Measurements from ENCODE around the gene ARMC6. TPM values are rescaled to one million over a fixed set of nuclear protein-coding genes. Genes with fewer than 3 reads are reported as not detected.

ARMC6 gene
- total RNA-seq, result 37.5 and 78.2 TPM in 2 replicates

DNA sequence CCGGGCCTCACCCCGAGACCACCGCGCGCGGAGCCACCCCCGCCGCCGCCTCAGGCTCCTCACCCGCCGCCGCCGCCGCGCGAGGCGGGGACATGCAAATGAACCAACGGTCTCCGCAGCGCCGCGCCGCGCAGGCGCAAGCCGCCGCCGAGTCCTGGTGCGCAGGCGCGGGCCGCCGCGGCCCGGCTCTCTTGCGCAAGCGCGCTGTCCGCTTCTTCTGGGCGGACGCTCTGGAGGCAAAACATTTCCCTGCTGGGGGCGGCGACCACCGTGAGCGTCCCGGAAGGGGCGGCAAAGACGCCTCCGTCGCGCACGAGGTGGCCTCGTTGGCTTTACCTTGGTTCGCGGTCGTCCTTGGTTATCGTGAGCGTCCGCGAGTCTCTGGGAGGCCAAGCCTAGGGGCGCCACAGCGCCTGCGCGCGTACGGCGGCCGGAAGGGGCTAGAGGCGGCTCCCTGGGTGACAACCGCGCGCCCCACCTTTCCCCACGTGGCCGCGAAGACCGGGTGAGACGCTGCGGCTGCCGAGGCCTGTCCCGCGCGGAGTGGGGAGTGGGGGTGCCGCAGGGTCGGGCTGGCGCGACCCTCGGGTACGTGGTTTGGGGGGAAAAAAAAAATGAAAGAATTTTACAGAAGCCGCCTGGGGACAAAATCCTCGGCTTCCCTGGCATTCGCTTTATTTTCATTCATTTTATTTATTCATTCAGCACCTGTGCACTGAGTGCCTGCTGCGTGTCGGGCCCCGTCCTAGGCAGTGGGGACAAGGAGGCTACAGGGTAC, at the start of gene ARMC6, which contains the start of gene SUGP2:
Gene ARMC6, plus strand, starts transcription at position 178 of the 778 bp plus-strand sequence. CDS start 607 bp downstream, outside the sequence.
Gene SUGP2, minus strand, starts transcription at position 92 of the 778 bp plus-strand sequence. CDS start 2,446 bp downstream, outside the sequence.
- H3K4me3 ChIP-seq (ENCODE audit: low read depth, low read length), result peak within 1 kb of the TSS; percentile 87
- TF ChIP-seq, protein P1, sequence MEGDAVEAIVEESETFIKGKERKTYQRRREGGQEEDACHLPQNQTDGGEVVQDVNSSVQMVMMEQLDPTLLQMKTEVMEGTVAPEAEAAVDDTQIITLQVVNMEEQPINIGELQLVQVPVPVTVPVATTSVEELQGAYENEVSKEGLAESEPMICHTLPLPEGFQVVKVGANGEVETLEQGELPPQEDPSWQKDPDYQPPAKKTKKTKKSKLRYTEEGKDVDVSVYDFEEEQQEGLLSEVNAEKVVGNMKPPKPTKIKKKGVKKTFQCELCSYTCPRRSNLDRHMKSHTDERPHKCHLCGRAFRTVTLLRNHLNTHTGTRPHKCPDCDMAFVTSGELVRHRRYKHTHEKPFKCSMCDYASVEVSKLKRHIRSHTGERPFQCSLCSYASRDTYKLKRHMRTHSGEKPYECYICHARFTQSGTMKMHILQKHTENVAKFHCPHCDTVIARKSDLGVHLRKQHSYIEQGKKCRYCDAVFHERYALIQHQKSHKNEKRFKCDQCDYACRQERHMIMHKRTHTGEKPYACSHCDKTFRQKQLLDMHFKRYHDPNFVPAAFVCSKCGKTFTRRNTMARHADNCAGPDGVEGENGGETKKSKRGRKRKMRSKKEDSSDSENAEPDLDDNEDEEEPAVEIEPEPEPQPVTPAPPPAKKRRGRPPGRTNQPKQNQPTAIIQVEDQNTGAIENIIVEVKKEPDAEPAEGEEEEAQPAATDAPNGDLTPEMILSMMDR (IDR thresholded peaks at IDR 0.05; ENCODE audit: insufficient read depth, low read length, severe bottlenecking), result peak; percentile 9
- H3K36me3 ChIP-seq (ENCODE audit: control insufficient read depth, insufficient read depth, low read length), result peaks cover 8% of the 10 kb centered on the region
- FAIRE-seq, result no peak
- H3K27me3 ChIP-seq (ENCODE audit: control insufficient read depth, insufficient read depth, low read length), result no peaks in the 10 kb centered on the region
- DNase-seq (ENCODE audit: low read depth), result peak; percentile 78

DNA sequence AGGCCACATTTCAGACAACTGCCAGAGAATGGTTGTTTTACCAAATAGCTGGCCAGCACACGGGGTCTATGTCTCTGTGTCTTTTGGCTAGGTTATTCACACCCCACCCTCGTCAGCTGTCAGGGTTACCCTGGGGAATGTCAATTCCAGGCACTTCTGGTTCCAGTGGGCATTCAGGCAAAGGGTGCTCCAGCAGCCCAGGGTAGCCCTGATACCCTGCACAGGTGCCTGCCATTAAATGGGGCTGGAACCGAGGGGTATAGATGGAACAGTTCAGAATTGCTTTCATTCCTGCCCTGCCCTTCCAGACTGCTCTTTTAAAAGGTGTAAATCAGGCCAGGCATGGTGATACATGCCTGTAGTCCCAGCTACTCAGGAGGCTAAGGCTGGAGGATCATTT, 49.2 kb upstream of the ARMC6 start:
- no peaks in the 10 kb centered on the region for H3K27me3 ChIP-seq (ENCODE audit: control insufficient read depth, insufficient read depth, low read length)
- no peak overlapping the region for H3K4me3 ChIP-seq (ENCODE audit: low read depth, low read length)
- FAIRE-seq (no peak), DNase-seq (ENCODE audit: low read depth) (no peak)
- TF ChIP-seq, protein P1 (IDR thresholded peaks at IDR 0.05; ENCODE audit: insufficient read depth, low read length, severe bottlenecking), result no peak
- no peaks in the 10 kb centered on the region for H3K36me3 ChIP-seq (ENCODE audit: control insufficient read depth, insufficient read depth, low read length)

DNA sequence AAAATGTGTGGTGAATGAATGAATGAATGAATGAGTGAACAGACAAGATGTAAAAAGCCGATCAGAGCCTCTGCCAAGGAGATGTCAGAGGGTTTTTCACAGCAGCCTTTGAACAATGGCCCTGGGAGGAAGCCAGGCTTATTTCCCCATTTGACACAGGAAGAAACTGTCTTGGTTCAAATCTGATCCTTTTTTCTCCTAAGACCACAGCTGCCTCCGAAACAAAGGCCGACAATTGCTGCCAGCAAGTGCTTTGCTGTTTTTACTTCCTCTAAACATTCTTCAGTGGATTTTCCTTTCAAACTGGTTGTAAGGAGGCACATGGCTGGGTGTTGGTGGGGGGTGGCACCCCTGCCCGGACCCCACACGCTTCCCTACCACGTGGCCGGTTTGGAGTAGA, 48.1 kb upstream of the ARMC6 start:
- Histone ChIP-seq H3K4me3 (ENCODE audit: low read depth, low read length) (no peak overlapping the region), H3K27me3 (ENCODE audit: control insufficient read depth, insufficient read depth, low read length) (no peaks in the 10 kb centered on the region), H3K36me3 (ENCODE audit: control insufficient read depth, insufficient read depth, low read length) (no peaks in the 10 kb centered on the region)
- FAIRE-seq (no peak), DNase-seq (ENCODE audit: low read depth) (no peak)
- TF ChIP-seq, protein P1 (IDR thresholded peaks at IDR 0.05; ENCODE audit: insufficient read depth, low read length, severe bottlenecking), result no peak

DNA sequence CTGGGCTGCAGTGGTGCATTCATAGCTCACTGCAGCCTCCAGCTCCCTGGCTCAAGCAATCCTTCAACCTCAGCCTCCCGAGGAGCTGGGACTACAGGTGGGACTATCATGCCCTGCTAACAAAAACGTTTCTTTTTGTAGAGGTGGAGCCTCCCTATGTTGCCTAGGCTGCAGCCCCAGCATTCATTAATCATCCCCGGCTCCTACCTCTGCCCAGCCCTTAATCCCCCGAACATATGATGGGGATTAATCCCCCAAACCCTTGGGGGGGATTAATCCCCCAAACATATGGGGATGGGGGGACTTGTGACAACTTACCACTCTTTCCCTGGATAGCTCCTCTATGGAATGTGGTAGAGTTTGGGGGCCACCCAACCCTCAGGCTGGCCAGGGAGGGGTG, 45.9 kb upstream of the ARMC6 start:
- DNase-seq (ENCODE audit: low read depth) (no peak), FAIRE-seq (no peak)
- Histone ChIP-seq H3K4me3 (ENCODE audit: low read depth, low read length) (no peak overlapping the region), H3K27me3 (ENCODE audit: control insufficient read depth, insufficient read depth, low read length) (no peaks in the 10 kb centered on the region), H3K36me3 (ENCODE audit: control insufficient read depth, insufficient read depth, low read length) (peaks cover 5% of the 10 kb centered on the region)
- TF ChIP-seq, protein P1 (IDR thresholded peaks at IDR 0.05; ENCODE audit: insufficient read depth, low read length, severe bottlenecking), result no peak

DNA sequence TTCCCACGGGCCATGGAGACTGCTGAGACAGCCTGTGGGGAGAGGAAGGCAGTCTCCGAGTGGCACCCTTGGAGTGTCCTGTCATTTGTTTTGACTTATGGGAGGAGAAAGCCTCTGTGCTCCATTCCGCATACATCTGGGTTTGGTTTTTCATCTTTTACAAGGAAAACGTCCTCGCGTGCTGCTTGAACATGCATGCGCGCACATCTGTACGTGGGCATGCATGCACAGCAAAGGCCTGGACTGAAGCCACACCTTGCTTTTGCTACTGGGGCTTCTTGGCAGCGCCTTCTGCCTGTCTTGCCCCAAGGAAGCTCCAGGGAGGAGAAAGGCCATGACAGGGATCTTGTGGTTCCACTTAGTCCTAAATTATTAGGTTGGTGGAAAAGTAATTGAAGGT, 44.1 kb upstream of the ARMC6 start:
- DNase-seq (ENCODE audit: low read depth) (no peak), FAIRE-seq (no peak)
- Histone ChIP-seq H3K36me3 (ENCODE audit: control insufficient read depth, insufficient read depth, low read length) (peaks cover 17% of the 10 kb centered on the region), H3K4me3 (ENCODE audit: low read depth, low read length) (no peak overlapping the region), H3K27me3 (ENCODE audit: control insufficient read depth, insufficient read depth, low read length) (no peaks in the 10 kb centered on the region)
- TF ChIP-seq, protein P1 (IDR thresholded peaks at IDR 0.05; ENCODE audit: insufficient read depth, low read length, severe bottlenecking), result no peak
